Transverse colon (tissue), 4 donors: ENCODE results near the gene KRT33B. TPM values are rescaled to one million over a fixed set of nuclear protein-coding genes. Genes with fewer than 3 reads are reported as not detected.

Experiments used
- DNase-seq: peaks from one replicate; pipeline ENCODE4 v3.0.0-alpha.2; 2019
- H3K27ac ChIP-seq, 4 donors: fragments of 200-600 bp; sonication (generic); 2 replicates each; pipeline ENCODE4 v1.5.1; 2016 to 2018; ENCODE audit warnings: inconsistent platforms in 4 of 4
- H3K27me3 ChIP-seq: fragments of 200-600 bp; sonication (generic); 2 replicates; pipeline ENCODE4 v1.5.1; 2017; ENCODE audit warnings: inconsistent platforms
- H3K36me3 ChIP-seq, 4 donors: fragments of 200-600 bp; sonication (generic); 2 replicates each; pipeline ENCODE4 v1.5.1; 2017 to 2019; ENCODE audit warnings: inconsistent platforms in 4 of 4
- H3K4me1 ChIP-seq, 4 donors: fragments of 200-600 bp; sonication (generic); 2 replicates each; pipeline ENCODE4 v1.5.1; 2017 to 2020; ENCODE audit warnings: inconsistent platforms in 4 of 4
- H3K4me3 ChIP-seq, 4 donors: fragments of 200-600 bp; sonication (generic); 1 replicate in 1 of 4; 2 replicates in 3 of 4; pipeline versions ENCODE4 v1.5.1 to v1.6.1; 2017 to 2019; ENCODE audit warnings: inconsistent platforms in 4 of 4
- H3K9me3 ChIP-seq, 2 donors: fragments of 200-600 bp; sonication (generic); 2 replicates each; pipeline ENCODE4 v1.5.1; 2017 to 2019; ENCODE audit warnings: inconsistent platforms in 2 of 2
- EP300 ChIP-seq: sonication (generic); formaldehyde crosslinking; IDR thresholded peaks from one replicate; pipeline ENCODE4 v1.6.1; 2017; ENCODE audit warnings: antibody characterized with exemption, low read depth
- POLR2A ChIP-seq: fragments of 450-650 bp; IDR thresholded peaks from one replicate; pipeline ENCODE4 v1.6.1; 2016; ENCODE audit warnings: antibody characterized with exemption, mild to moderate bottlenecking, moderate library complexity
- POLR2AphosphoS5 ChIP-seq, 3 donors: sonication (generic); formaldehyde crosslinking; IDR thresholded peaks; one replicate each; pipeline ENCODE4 v1.6.1; 2016; ENCODE audit warnings: antibody characterized with exemption in 3 of 3
- WGBS, 2 donors: methylation state at CpG; one replicate each; pipeline ENCODE4 v1.1.5; 2018; ENCODE audit warnings: low coverage in 1 of 2; 5-methylcytosine and 5-hydroxymethylcytosine counted together
- in situ Hi-C, 4 donors: fragments of 200-750 bp; cut with MboI; loops; one replicate each; pipeline versions ENCODE4 v1.15.0 to v1.15.1; 2017; ENCODE audit warnings: low sequenced_read_pairs in 3 of 4, low pct_ligation_motif_present in 1 of 4, low pct_unique_long_range_greater_than_20kb in 1 of 4
- intact Hi-C: fragments of 100-400 bp; cut with DNase I; formaldehyde crosslinking; loops from one replicate; pipeline ENCODE4 v1.15.1; 2023; ENCODE audit warnings: low total_unique reads
- total RNA-seq, 4 donors: library from RNA; depleted of rRNA; stranded (reverse); fragments of >200 nt; gene quantifications; one replicate each; pipeline ENCODE4 v1.1.0, GENCODE V29; 2016
- TF ChIP-seq, protein P1 (sequence below), 5 experiments: fragments of 200-600 bp in 3 of 5; fragments of 450-650 bp in 2 of 5; sonication (generic) in 3 of 5; IDR thresholded peaks; 1 replicate in 2 of 5; 2 replicates in 3 of 5; pipeline ENCODE4 v1.5.1; 2016 to 2017; ENCODE audit warnings: antibody characterized with exemption in 5 of 5, inconsistent platforms in 3 of 5, mild to moderate bottlenecking in 2 of 5, moderate library complexity in 1 of 5

Gene KRT33B
- total RNA-seq, 4 donors from 2014 or later = not detected

DNA sequence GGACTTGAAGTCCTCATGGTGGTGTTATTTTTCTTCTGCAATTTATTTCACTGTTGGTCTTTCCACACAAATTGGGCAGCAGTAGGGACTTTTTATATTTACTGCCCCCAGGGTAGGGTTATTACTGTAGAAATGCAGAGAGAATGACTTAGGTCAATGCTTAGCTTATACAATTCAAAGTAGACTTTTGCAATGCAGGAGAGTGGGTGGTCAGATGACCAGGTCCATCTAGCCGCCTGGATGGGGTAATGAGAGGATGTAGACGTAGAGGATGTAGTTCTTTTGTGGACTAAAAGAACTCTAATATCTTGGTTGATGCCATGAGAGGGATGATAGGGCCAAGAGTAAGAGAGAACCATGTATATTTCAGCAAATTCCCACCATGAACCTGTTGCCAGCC, 51.4 kb downstream of the KRT33B start:
- in situ Hi-C loops = no loop called here
- 34 to 82% methylated on average over 2 of the region's 2 CpGs for WGBS, 2 donors
- TF ChIP-seq POLR2A = no peak
- no peak for TF ChIP-seq EP300
- no peak for TF ChIP-seq POLR2AphosphoS5 (IDR thresholded peaks at IDR 0.05)
- TF ChIP-seq, protein P1, sequence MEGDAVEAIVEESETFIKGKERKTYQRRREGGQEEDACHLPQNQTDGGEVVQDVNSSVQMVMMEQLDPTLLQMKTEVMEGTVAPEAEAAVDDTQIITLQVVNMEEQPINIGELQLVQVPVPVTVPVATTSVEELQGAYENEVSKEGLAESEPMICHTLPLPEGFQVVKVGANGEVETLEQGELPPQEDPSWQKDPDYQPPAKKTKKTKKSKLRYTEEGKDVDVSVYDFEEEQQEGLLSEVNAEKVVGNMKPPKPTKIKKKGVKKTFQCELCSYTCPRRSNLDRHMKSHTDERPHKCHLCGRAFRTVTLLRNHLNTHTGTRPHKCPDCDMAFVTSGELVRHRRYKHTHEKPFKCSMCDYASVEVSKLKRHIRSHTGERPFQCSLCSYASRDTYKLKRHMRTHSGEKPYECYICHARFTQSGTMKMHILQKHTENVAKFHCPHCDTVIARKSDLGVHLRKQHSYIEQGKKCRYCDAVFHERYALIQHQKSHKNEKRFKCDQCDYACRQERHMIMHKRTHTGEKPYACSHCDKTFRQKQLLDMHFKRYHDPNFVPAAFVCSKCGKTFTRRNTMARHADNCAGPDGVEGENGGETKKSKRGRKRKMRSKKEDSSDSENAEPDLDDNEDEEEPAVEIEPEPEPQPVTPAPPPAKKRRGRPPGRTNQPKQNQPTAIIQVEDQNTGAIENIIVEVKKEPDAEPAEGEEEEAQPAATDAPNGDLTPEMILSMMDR (IDR thresholded peaks at IDR 0.05) = no peak

DNA sequence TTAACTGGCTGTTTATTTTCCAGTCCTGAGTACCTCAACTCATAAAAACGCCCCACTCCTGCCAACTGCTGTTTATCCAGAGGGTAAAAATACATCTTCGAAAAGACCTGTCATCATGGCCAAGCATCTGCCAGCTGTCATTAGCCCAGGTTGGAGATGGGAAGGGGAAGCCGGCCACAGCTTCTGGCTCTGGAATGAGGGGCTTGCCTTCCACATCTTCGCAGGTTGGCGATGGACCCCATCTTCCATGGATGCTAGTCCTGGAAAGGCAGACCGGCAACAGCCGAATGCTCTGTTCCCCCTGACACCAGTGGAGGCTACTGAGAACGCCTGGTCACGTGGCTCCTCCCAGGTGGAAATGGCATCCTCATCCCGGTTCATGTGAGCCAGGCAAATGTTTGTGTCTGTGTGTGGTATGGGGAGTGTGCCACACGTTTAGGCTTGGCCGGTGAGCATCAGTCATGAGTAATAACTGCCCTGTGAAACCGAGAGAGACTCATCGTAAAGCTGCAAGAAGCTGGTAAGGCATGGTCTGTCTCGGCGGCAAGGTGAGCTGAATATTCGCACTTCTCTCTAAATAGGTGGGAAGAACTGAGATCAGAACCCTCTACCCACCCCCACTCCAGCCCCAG, 53.7 kb downstream of the KRT33B start:
- Histone ChIP-seq H3K4me1 (no peaks in the 10 kb centered on the region), H3K36me3 (no peaks in the 10 kb centered on the region), H3K4me3 (no peak overlapping the region), H3K27me3 (no peaks in the 10 kb centered on the region), H3K27ac (no peak overlapping the region), H3K9me3 (peaks cover 4 to 7% of the 10 kb centered on the region in 2 donors)
- in situ Hi-C loops (no loop called here), intact Hi-C loops (no loop called here)
- WGBS, 2 donors = 72 to 73% methylated on average over 5 to 17 of the region's 17 CpGs
- no peak for TF ChIP-seq EP300
- no peak for TF ChIP-seq POLR2A
- no peak for TF ChIP-seq POLR2AphosphoS5 (IDR thresholded peaks at IDR 0.05)
- TF ChIP-seq, protein P1 (IDR thresholded peaks at IDR 0.05) = no peak
- no peak for DNase-seq

More for the DNA sequence above, 51.4 kb downstream of the KRT33B start:
- Histone ChIP-seq H3K4me3 (no peak overlapping the region), H3K4me1 (no peaks in the 10 kb centered on the region), H3K9me3 (peaks cover 4 to 7% of the 10 kb centered on the region in 2 donors), H3K36me3 (no peaks in the 10 kb centered on the region), H3K27ac (no peak overlapping the region), H3K27me3 (no peaks in the 10 kb centered on the region)
- intact Hi-C loops = no loop called here
- no peak for DNase-seq

DNA sequence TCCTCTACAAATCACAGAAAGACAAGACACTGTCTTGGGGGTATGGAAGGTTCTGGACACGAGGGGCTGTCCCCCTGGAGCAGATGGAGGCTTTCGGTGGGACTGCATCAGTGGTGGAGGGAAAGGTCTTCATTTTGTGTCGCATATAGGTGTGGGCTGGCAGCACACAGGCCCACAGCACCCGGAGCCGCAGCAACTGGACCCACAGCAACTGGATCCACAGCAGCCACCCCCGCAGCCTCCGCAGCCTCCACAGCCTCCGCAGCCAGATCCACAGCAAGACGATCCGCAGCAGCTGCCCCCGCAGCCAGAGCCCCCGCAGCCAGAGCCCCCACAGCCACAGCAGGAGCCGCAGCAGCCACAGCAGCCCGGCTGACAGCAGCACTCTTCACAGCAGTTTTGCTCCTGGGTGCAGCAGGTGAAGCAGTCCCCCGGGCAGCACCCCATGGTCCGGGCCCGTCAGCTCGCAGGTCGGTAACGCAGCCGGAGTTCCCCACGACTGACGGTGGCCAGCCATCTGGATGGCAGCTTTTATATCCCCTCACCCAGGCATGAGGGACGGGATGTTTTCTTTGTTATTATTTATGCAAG, 54.3 kb downstream of the KRT33B start, which contains the start of gene KRTAP17-1:
TSS of gene KRTAP17-1 (minus strand) at position 507 of the 591 bp plus-strand sequence. CDS start at position 447, 60 bp downstream.
- Histone ChIP-seq H3K27me3 (no peaks in the 10 kb centered on the region), H3K4me3 (no peak within 1 kb of the TSS), H3K36me3 (no peaks in the 10 kb centered on the region), H3K9me3 (peaks cover 4 to 7% of the 10 kb centered on the region in 2 donors), H3K27ac (no peak within 1 kb of the TSS), H3K4me1 (no peaks in the 10 kb centered on the region)
- TF ChIP-seq EP300 = no peak
- TF ChIP-seq, protein P1 (IDR thresholded peaks at IDR 0.05) = no peak
- no peak for TF ChIP-seq POLR2AphosphoS5 (IDR thresholded peaks at IDR 0.05)
- no peak for TF ChIP-seq POLR2A
- 53 to 84% methylated on average over 3 to 22 of the region's 24 CpGs for WGBS, 2 donors
- in situ Hi-C loops = no loop called here
- DNase-seq = no peak
- intact Hi-C loops = no loop called here

Other genes with a start within 250 kb of the KRT33B start
- not detected for gene KRTAP4-12, start 245.6 kb downstream of the KRT33B start, total RNA-seq
- not detected for gene KRTAP4-6, start 229.3 kb downstream of the KRT33B start, total RNA-seq
- not detected for gene KRTAP4-5, start 220.0 kb downstream of the KRT33B start, total RNA-seq
- not detected for gene KRTAP4-4, start 209.1 kb downstream of the KRT33B start, total RNA-seq
- gene KRTAP4-3, start 201.6 kb downstream of the KRT33B start, total RNA-seq = not detected
- gene KRTAP4-2, start 191.6 kb downstream of the KRT33B start, total RNA-seq = not detected
- gene KRTAP4-1, start 184.9 kb downstream of the KRT33B start, total RNA-seq = under 1 TPM in 1 of 4 donors, not detected in 3; 0.82 TPM
- gene KRTAP9-1, start 179.9 kb downstream of the KRT33B start, total RNA-seq = not detected
- not detected for gene KRTAP9-2, start 143.2 kb downstream of the KRT33B start, total RNA-seq
- gene KRTAP9-3, start 137.4 kb downstream of the KRT33B start, total RNA-seq = not detected
- not detected for gene KRTAP9-8, start 131.8 kb downstream of the KRT33B start, total RNA-seq
- gene KRTAP9-4, start 120.1 kb downstream of the KRT33B start, total RNA-seq = not detected
- gene KRTAP9-9, start 114.4 kb downstream of the KRT33B start, total RNA-seq = not detected
- not detected for gene KRTAP9-6, start 104.4 kb downstream of the KRT33B start, total RNA-seq
- gene KRTAP9-7, start 94.1 kb downstream of the KRT33B start, total RNA-seq = not detected
- not detected for gene KRTAP29-1, start 67.0 kb downstream of the KRT33B start, total RNA-seq
- not detected for gene KRTAP16-1, start 60.5 kb downstream of the KRT33B start, total RNA-seq
- gene KRTAP17-1, start 54.1 kb downstream of the KRT33B start, total RNA-seq = not detected
- gene KRT33A, start 19.0 kb downstream of the KRT33B start, total RNA-seq = not detected
- gene KRT34, start 12.5 kb upstream of the KRT33B start, total RNA-seq = not detected
- not detected for gene KRT31, start 27.8 kb upstream of the KRT33B start, total RNA-seq
- gene KRT37, start 54.8 kb upstream of the KRT33B start, total RNA-seq = not detected
- gene KRT38, start 71.2 kb upstream of the KRT33B start, total RNA-seq = not detected
- gene KRT32, start 97.6 kb upstream of the KRT33B start, total RNA-seq = not detected
- not detected for gene KRT35, start 111.3 kb upstream of the KRT33B start, total RNA-seq
- not detected for gene KRT36, start 120.1 kb upstream of the KRT33B start, total RNA-seq
- under 1 TPM in 1 of 4 donors, not detected in 3; 0.27 TPM for gene KRT13, start 135.8 kb upstream of the KRT33B start, total RNA-seq
- gene KRT15, start 149.1 kb upstream of the KRT33B start, total RNA-seq = 10 to 100 TPM in 1 of 4 donors, 1 to 10 TPM in 2, under 1 TPM in 1; 0.80 to 17.6 (median 7.4) TPM
- gene KRT19, start 158.5 kb upstream of the KRT33B start, total RNA-seq = 1,000 to 10,000 TPM in 3 of 4 donors, 100 to 1,000 TPM in 1; 788 to 3,666 (median 2,734) TPM
- gene KRT9, start 202.2 kb upstream of the KRT33B start, total RNA-seq = not detected
- gene KRT14, start 217.1 kb upstream of the KRT33B start, total RNA-seq = under 1 TPM in 2 of 4 donors, not detected in 2; 0.32 to 0.68 TPM
- under 1 TPM in 1 of 4 donors, not detected in 3; 0.79 TPM for gene KRT16, start 243.0 kb upstream of the KRT33B start, total RNA-seq